HG03439 (cell line): ENCODE data around the gene QSOX2.

Experiments
- ATAC-seq: cut with Tn5 transposase; IDR thresholded peaks from one replicate; pipeline ENCODE4 v1.9.1; 2021; ENCODE audit warnings: mild to moderate bottlenecking, moderate library complexity; ENCODE audit not compliant: unreplicated experiment

The QSOX2 gene

GRCh38 chr9:136223871-136224640 lies 21.6 kb downstream of the QSOX2 start:
- no peak for ATAC-seq

DNA sequence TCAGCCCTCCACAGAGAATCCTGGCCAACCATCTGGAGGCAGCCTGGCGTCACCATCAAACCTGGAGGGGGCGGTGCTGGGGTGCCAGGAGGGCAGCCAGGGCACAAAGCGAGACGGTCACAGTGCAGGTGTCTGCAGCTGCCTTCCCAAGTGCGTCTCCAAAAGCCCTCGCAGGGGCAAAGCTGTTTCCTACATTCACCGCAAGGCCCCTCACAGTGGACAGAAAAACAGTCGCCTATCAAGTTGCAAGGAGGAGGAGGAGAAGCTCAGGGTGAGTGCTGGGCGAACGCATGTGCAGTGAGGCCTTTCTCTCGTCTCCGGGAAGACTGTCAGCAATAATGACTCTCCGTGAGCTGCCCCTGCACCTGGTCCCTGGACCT lies 22.7 kb downstream of the QSOX2 start:
- no peak for ATAC-seq

DNA sequence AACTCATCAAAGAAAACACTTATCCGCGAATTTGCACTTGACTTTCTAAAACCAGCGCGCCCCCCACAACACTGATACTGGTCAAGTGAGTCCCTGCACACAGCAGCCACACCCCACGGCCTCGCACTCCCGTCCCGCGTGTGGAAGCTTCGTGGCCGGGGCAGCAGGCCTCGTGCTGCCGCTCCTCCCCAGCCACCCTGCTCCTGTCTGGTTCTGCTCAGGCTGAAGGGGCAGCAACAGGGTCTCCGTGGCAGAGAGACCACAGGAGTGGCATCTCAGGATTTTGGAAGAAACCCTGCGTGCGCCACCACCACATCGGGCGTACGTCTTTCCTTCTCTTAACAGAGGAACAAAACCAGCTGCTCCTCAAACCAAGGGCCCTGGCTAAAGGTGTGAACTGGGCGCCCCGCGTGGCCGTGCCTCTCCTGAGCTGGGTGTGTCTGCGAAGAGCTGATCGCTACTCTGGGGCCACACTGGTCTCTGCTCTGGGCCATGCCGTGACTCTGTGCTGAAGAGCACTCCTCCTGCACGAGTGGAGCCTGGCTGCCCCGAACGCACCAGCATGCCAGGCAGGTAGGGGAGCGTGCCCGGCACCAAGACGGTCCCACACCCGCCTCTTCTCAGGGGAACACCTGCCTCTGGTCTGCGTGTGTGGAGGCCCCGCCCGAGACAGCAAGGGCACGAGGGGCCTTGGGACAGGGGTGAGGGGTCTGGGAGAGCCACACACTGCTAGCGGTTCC lies 23.3 kb downstream of the QSOX2 start:
- no peak for ATAC-seq

DNA sequence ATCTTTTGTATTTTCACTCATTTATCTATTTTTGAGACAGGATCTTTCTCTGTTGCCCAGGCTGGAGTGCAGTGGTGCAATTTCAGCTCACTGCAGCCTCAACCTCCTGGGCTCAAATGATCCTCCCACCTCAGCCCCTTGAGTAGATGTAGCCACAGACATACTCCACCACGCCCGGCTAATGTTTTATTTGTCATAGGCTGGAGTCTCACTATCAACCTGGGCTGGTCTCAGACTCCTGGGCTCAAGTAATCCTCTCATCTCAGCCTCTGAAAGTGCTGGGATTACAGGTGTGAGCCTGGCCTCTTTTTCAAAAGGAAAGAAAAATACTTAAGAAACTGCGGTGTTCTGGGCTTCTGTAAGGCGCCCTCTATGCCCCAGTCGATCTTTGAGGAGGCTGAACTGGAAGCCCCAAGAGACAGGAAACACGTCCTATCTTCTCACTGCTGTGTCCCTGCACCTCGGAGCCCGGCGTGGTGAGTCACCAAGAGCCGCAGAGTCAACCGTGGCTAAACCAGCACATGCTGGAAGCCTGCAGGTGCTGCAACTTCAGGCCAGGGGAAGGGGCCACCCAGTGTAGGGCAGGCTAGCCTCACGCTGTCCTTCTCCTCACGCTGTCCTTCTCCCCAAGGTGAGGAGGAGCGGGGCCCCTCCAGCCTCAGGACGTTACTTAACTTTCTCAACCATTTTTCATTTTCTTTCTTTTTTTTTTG lies 25.4 kb downstream of the QSOX2 start:
- ATAC-seq: no peak

- no peak for ATAC-seq
Measured at GRCh38 chr9:136219276-136219675, 26.3 kb downstream of the QSOX2 start.

GRCh38 chr9:136218673-136219072 lies 26.9 kb downstream of the QSOX2 start:
- ATAC-seq: no peak

DNA sequence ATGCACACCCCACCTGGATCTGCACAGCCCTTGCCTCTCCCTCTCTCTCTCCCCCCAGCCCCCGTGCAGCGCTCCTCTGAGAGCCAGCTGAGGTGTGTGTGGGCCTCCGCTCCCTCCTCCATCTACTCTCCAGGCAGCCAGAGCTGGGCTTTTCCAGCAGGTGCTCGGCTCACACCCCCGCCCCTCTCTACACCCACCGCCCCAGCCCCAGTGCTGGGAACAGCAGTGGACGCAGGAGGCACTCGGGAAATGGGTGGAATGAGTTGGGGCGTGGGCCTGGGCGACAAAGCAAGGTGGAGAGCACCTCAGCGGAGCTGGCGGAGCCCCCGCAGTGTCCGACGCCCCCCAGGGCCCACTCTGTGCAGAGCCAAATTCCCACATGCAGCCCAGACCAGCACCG lies 27.3 kb downstream of the QSOX2 start:
- ATAC-seq: no peak

DNA sequence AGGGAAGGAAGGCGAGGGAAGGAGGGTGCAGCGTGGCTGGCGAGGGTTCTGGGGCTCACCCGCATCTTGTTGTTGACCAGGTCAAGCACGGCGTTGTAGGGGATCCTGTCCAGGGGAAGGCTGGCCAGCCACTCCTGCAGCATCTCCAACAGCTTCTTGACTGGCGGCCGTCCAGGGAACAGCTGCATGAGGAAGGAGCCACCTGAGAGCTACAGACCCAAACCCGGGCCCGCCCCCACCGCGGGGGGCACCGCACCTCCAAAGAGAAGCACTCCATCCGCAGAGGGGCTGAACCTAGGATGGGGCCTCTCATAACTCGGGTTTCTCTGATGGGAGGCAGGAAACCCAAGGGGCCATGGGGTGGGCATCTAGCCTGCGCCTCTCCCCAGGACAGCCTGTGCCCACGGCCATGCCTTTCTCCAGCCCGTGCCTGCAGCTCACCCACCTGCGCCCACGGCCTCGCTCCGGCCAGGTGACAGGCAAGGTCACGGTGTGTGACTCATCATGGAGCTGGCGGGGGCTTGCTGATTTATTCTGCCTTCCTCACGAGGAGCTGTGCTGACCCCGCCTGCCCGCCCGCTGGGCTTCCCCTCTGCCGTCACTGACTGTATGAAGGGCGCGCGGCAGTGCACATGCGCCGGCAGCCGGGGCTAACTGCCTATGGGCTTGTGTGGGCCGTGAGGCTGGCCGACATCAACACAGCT lies 28.9 kb downstream of the QSOX2 start:
- ATAC-seq: no peak

- no peak for ATAC-seq
Measured at GRCh38 chr9:136213733-136214132, 31.9 kb downstream of the QSOX2 start.

GRCh38 chr9:136212345-136212950 lies 33.2 kb downstream of the QSOX2 start:
- ATAC-seq: no peak

GRCh38 chr9:136211441-136212344 lies 33.9 kb downstream of the QSOX2 start:
- ATAC-seq: no peak

DNA sequence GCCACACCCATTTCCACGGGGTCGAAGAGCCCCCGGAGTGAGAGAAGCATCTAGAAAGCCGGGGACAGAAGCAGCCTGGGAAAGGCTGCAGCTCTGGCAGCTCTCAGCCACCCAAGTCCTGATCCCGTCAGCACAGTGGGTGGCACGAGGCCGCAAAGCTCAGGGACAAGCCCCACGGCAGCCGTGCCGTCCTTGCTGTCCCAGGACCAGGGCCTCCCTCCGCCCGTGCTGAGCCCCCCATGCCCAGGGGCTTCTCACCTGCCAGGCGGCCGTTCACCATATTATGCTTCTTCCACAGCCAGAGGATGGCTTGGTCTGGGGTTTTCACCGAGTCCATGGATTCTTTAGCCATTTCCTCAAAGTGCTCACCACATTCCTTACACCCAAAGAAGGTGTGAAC lies 34.6 kb downstream of the QSOX2 start:
- no peak for ATAC-seq

- ATAC-seq: no peak
Measured at GRCh38 chr9:136210276-136210675, 35.3 kb downstream of the QSOX2 start.

- no peak for ATAC-seq
Measured at GRCh38 chr9:136209786-136210185, 35.8 kb downstream of the QSOX2 start.

GRCh38 chr9:136209232-136209631 lies 36.4 kb downstream of the QSOX2 start:
- no peak for ATAC-seq

GRCh38 chr9:136208675-136209074 lies 36.9 kb downstream of the QSOX2 start:
- no peak for ATAC-seq

DNA sequence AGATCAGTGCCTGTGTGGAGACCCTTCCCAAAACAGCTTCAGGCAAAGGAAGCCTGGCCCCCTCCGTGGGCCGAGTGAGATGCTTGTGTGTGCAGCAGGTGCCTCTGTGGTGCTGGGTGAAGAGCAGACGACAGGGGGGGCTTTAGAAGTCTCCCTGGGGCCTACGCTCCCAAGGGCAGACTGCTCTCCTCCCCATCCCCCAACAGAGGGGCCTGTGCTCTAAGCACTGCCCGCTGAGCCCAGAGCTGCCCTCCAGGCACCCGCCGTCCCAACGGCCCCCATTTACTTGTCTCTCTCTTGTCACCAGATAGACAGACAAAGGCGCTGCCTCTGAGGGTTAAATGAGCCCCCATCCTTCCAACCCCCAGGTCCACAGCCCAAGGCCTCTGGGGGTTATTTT lies 38.0 kb downstream of the QSOX2 start:
- ATAC-seq: no peak

GRCh38 chr9:136206602-136207275 lies 38.9 kb downstream of the QSOX2 start:
- no peak for ATAC-seq

- no peak for ATAC-seq
Measured at GRCh38 chr9:136205707-136205992, 40.0 kb downstream of the QSOX2 start.
